H9 (cell line): ENCODE measurements around the gene ETV6. TPM values are rescaled to one million over a fixed set of nuclear protein-coding genes. Genes with fewer than 3 reads are reported as not detected.

Source experiments
- DNase-seq: peaks from one replicate; pipeline ENCODE4 v3.0.0-alpha.2; 2017
- H2AFZ ChIP-seq: one replicate; pipeline ENCODE4 v1.6.1; 2013; ENCODE audit warnings: mild to moderate bottlenecking, low read length, control low read depth, moderate library complexity
- H2AK5ac ChIP-seq: 2 replicates; pipeline ENCODE4 v1.6.1; 2013; ENCODE audit warnings: low read length, control low read depth, mixed read lengths; ENCODE audit not compliant: insufficient read length
- H2BK120ac ChIP-seq: one replicate; pipeline ENCODE4 v1.6.1; 2013; ENCODE audit warnings: low read depth, mild to moderate bottlenecking, low read length, control low read depth, inconsistent platforms; ENCODE audit not compliant: poor library complexity, severe bottlenecking
- H2BK12ac ChIP-seq: 2 replicates; pipeline ENCODE4 v1.6.1; 2013; ENCODE audit warnings: low read length, control low read depth, mixed read lengths, low read depth; ENCODE audit not compliant: insufficient read length
- H2BK15ac ChIP-seq: 2 replicates; pipeline ENCODE4 v1.6.1; 2013; ENCODE audit warnings: low read depth, low read length, control low read depth
- H2BK20ac ChIP-seq: one replicate; pipeline ENCODE4 v1.6.1; 2013; ENCODE audit warnings: low read depth, mild to moderate bottlenecking, low read length, control low read depth, inconsistent platforms; ENCODE audit not compliant: poor library complexity, severe bottlenecking
- H2BK5ac ChIP-seq: 2 replicates; pipeline ENCODE4 v1.6.1; 2013; ENCODE audit warnings: low read length, control low read depth, mixed read lengths; ENCODE audit not compliant: insufficient read length
- H3K14ac ChIP-seq: 2 replicates; pipeline ENCODE4 v1.6.1; 2013; ENCODE audit warnings: low read length, control low read depth; ENCODE audit not compliant: insufficient read depth
- H3K18ac ChIP-seq: 2 replicates; pipeline ENCODE4 v1.6.1; 2013; ENCODE audit warnings: low read depth, mild to moderate bottlenecking, mixed read lengths, low read length, control low read depth; ENCODE audit not compliant: insufficient read length
- H3K23ac ChIP-seq: 2 replicates; pipeline ENCODE4 v1.6.1; 2013; ENCODE audit warnings: low read length, control low read depth, mixed read lengths, low read depth; ENCODE audit not compliant: insufficient read length
- H3K23me2 ChIP-seq: 2 replicates; pipeline ENCODE4 v1.6.1; 2013; ENCODE audit warnings: low read depth, mild to moderate bottlenecking, mixed read lengths, low read length, control low read depth; ENCODE audit not compliant: insufficient read length, poor library complexity, severe bottlenecking
- H3K27ac ChIP-seq: 2 replicates; pipeline ENCODE4 v1.5.1; 2013; ENCODE audit warnings: low read length, control low read depth, mixed read lengths, low read depth; ENCODE audit not compliant: insufficient read length
- H3K27me3 ChIP-seq: 2 replicates; pipeline ENCODE4 v1.6.1; 2013; ENCODE audit warnings: low read length, control low read depth, inconsistent platforms; ENCODE audit not compliant: insufficient read depth
- H3K4ac ChIP-seq: 2 replicates; pipeline ENCODE4 v1.6.1; 2013; ENCODE audit warnings: low read depth, mild to moderate bottlenecking, control low read depth, inconsistent platforms, low read length, moderate library complexity
- H3K4me1 ChIP-seq: 2 replicates; pipeline ENCODE4 v1.6.1; 2013; ENCODE audit warnings: low read length, control low read depth, inconsistent platforms; ENCODE audit not compliant: insufficient read depth
- H3K4me2 ChIP-seq: 2 replicates; pipeline ENCODE4 v1.6.1; 2013; ENCODE audit warnings: low read length, control low read depth, mixed read lengths; ENCODE audit not compliant: insufficient read length, insufficient read depth
- H3K56ac ChIP-seq: 2 replicates; pipeline ENCODE4 v1.6.1; 2013; ENCODE audit warnings: low read depth, mild to moderate bottlenecking, mixed read lengths, low read length, control low read depth; ENCODE audit not compliant: insufficient read length
- H3K79me1 ChIP-seq: 2 replicates; pipeline ENCODE4 v1.6.1; 2013; ENCODE audit warnings: low read depth, mild to moderate bottlenecking, moderate library complexity, low read length, control low read depth, inconsistent platforms; ENCODE audit not compliant: insufficient read depth, poor library complexity, severe bottlenecking
- H3K79me2 ChIP-seq: 2 replicates; pipeline ENCODE4 v1.6.1; 2013; ENCODE audit warnings: low read length, control low read depth, inconsistent platforms; ENCODE audit not compliant: insufficient read depth
- H3K9ac ChIP-seq: 2 replicates; pipeline ENCODE4 v1.6.1; 2013; ENCODE audit warnings: low read length, control low read depth, mixed read lengths; ENCODE audit not compliant: insufficient read length; ENCODE audit errors: extremely low read depth
- H3K9me3 ChIP-seq: one replicate; pipeline ENCODE4 v1.6.1; 2013; ENCODE audit warnings: low read depth, low read length, inconsistent platforms; ENCODE audit not compliant: control insufficient read depth
- H3T11ph ChIP-seq: one replicate; pipeline ENCODE4 v1.6.1; 2013; ENCODE audit warnings: mild to moderate bottlenecking, low read length, control low read depth, inconsistent platforms
- H4K20me1 ChIP-seq: one replicate; pipeline ENCODE4 v1.6.1; 2013; ENCODE audit not compliant: control insufficient read depth, insufficient read length, insufficient read depth
- H4K5ac ChIP-seq: 2 replicates; pipeline ENCODE4 v1.6.1; 2013; ENCODE audit warnings: low read depth, mild to moderate bottlenecking, mixed read lengths, low read length, control low read depth; ENCODE audit not compliant: insufficient read length
- H4K8ac ChIP-seq: replicated peaks from 2 replicates; pipeline ENCODE4 v1.6.1; 2013; ENCODE audit warnings: low read length, control low read depth, mixed read lengths, low read depth; ENCODE audit not compliant: insufficient read length
- H4K91ac ChIP-seq: 2 replicates; pipeline ENCODE4 v1.6.1; 2013; ENCODE audit warnings: low read depth, mild to moderate bottlenecking, moderate library complexity, mixed read lengths, low read length, control low read depth; ENCODE audit not compliant: insufficient read length
- H3K27ac Mint-ChIP-seq, 3 experiments: 2 replicates in 2 of 3; 3 replicates in 1 of 3; pipeline ENCODE4 v1.8.0; 2020 to 2021; ENCODE audit warnings: mixed read lengths in 3 of 3, mild to moderate bottlenecking in 1 of 3, moderate library complexity in 1 of 3
- H3K27me3 Mint-ChIP-seq: 2 replicates; pipeline ENCODE4 v1.8.0; 2021; ENCODE audit warnings: low read depth, mild to moderate bottlenecking, moderate library complexity, mixed read lengths
- H3K36me3 Mint-ChIP-seq, 3 experiments: 2 replicates in 2 of 3; 3 replicates in 1 of 3; pipeline ENCODE4 v1.8.0; 2020 to 2021; ENCODE audit warnings: low read depth in 3 of 3, mixed read lengths in 3 of 3; ENCODE audit not compliant: insufficient read depth in 1 of 3
- H3K4me1 Mint-ChIP-seq, 2 experiments: 2 replicates each; pipeline ENCODE4 v1.8.0; 2020; ENCODE audit warnings: mixed read lengths in 2 of 2
- H3K4me3 Mint-ChIP-seq, 2 experiments: 2 replicates in 1 of 2; 3 replicates in 1 of 2; pipeline ENCODE4 v1.8.0; 2020 to 2021; ENCODE audit warnings: mild to moderate bottlenecking in 2 of 2, mixed read lengths in 2 of 2, moderate library complexity in 1 of 2
- H3K9me3 Mint-ChIP-seq, 2 experiments: 2 replicates in 1 of 2; 3 replicates in 1 of 2; pipeline ENCODE4 v1.8.0; 2020; ENCODE audit warnings: mild to moderate bottlenecking in 2 of 2, mixed read lengths in 2 of 2, moderate library complexity in 1 of 2
- WGBS: extraction: QIAGEN DNeasy Blood & Tissue Kit; methylation state at CpG from one replicate; pipeline ENCODE4 v1.1.7; 2013; ENCODE audit warnings: missing lambda C conversion rate, low lambda C conversion rate, mixed read lengths; ENCODE audit not compliant: insufficient read length; ENCODE audit errors: extremely low coverage; 5-methylcytosine and 5-hydroxymethylcytosine counted together
- total RNA-seq: library from RNA; stranded (reverse); gene quantifications from 2 replicates; pipeline ENCODE4 v1.2.1, GENCODE V29; 2021
- TF ChIP-seq, protein P1 (sequence below): fragments of 200-600 bp; sonication (generic); conservative IDR thresholded peaks from 3 replicates; pipeline ENCODE4 v1.8.0; 2021; ENCODE audit warnings: antibody characterized with exemption, mild to moderate bottlenecking

ETV6 gene
- total RNA-seq, 1 experiment from 2014 or later = 28.7 TPM

DNA sequence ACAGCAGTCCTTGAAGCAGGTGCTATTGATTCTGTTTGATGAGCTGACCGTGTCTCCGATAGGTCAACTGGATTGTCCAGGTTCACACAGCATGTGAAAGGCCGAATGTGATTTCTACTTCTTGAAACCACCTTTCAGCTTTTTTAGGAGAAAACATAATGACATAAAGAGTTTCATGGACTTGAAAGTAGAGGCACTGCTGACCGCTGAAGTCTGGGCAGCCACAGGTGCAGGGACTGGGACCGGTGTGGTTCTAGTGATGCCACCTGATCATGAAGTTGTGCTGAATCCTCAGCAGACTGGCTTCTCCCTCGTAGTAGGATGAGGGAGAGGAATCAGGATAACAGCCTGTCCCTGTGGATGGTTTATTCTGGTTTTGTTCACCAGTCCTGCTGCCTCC lies 108.1 kb downstream of the ETV6 start:
- Histone ChIP-seq H3K9me3 (no peaks in the 10 kb centered on the region), H3K27me3 (no peaks in the 10 kb centered on the region), H2AK5ac (no peak overlapping the region), H3K27ac (no peak overlapping the region), H3K79me2 (no peaks in the 10 kb centered on the region), H2BK15ac (no peak overlapping the region), H3K4me1 (peaks cover 12% of the 10 kb centered on the region), H2AFZ (no peak overlapping the region), H2BK12ac (no peak overlapping the region), H2BK20ac (no peak overlapping the region), H2BK120ac (no peak overlapping the region), H3K56ac (no peak overlapping the region), H4K91ac (no peak overlapping the region), H3K14ac (no peak overlapping the region), H2BK5ac (no peak overlapping the region), H4K8ac (no peak overlapping the region), H3K23me2 (no peaks in the 10 kb centered on the region), H3K18ac (no peak overlapping the region), H4K5ac (no peak overlapping the region), H4K20me1 (no peaks in the 10 kb centered on the region), H3K9ac (no peak overlapping the region), H3K4ac (no peak overlapping the region), H3K23ac (no peak overlapping the region), H3K79me1 (no peaks in the 10 kb centered on the region), H3K4me2 (no peak overlapping the region), H3T11ph (no peak overlapping the region)
- Mint-ChIP-seq H3K27me3 (no peaks in the 10 kb centered on the region), H3K9me3 (no peaks in the 10 kb centered on the region), H3K36me3 (peaks cover 0 to 4% (median 4%) of the 10 kb centered on the region in 3 experiments; a peak in 1 of 7 replicates), H3K4me1 (peaks cover 35 to 46% of the 10 kb centered on the region in 2 experiments), H3K4me3 (no peak overlapping the region), H3K27ac (no peak overlapping the region)
- DNase-seq = no peak
- TF ChIP-seq, protein P1, sequence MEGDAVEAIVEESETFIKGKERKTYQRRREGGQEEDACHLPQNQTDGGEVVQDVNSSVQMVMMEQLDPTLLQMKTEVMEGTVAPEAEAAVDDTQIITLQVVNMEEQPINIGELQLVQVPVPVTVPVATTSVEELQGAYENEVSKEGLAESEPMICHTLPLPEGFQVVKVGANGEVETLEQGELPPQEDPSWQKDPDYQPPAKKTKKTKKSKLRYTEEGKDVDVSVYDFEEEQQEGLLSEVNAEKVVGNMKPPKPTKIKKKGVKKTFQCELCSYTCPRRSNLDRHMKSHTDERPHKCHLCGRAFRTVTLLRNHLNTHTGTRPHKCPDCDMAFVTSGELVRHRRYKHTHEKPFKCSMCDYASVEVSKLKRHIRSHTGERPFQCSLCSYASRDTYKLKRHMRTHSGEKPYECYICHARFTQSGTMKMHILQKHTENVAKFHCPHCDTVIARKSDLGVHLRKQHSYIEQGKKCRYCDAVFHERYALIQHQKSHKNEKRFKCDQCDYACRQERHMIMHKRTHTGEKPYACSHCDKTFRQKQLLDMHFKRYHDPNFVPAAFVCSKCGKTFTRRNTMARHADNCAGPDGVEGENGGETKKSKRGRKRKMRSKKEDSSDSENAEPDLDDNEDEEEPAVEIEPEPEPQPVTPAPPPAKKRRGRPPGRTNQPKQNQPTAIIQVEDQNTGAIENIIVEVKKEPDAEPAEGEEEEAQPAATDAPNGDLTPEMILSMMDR = no peak
- WGBS = no CpG with 5 or more reads among the region's 6 CpGs
